Measurements from ENCODE around the gene CEP85L. TPM values are rescaled to one million over a fixed set of nuclear protein-coding genes. Genes with fewer than 3 reads are reported as not detected.

Gene CEP85L
- total and polyA plus RNA-seq, 10 of the 15 experiments (the other 5 are each of a cell fraction or from before 2014, with no cell fraction given), result 1.8 to 10.9 (median 7.1) TPM

DNA sequence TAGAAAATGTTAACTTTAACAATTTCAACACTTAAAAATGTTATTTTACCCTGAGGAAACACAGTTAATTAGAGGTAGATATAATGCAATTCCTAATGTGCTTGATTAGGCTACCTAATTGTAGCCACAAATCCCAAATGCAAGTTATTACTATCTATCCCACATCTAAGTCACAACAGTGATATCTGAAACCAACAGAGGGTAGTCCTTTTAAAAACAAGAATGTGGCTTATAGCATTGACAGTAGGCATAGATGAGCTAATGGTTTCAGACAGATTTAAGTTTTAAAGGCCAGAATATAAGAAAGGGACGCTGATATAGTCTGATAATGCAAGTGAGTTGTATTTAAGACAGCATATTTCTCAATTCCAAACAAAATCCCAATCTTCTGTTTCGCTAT lies 80.3 kb downstream of the CEP85L start:
- Histone ChIP-seq H3K27ac (ENCODE audit: control insufficient read depth, insufficient read depth) (no peak overlapping the region), H2AFZ (ENCODE audit: control insufficient read depth, low read depth, low read length) (no peak overlapping the region), H3K27me3 (replicated peaks in 1 of 2; ENCODE audit: control insufficient read depth in 2 of 2, insufficient read depth in 2 of 2, low read length in 1 of 2) (no peaks in the 10 kb centered on the region), H4K20me1 (ENCODE audit: control insufficient read depth, insufficient read depth) (no peaks in the 10 kb centered on the region), H3K4me1 (ENCODE audit: control insufficient read depth, insufficient read depth, low read length) (no peaks in the 10 kb centered on the region), H3K4me3 (no peak overlapping the region), H3K9me3 (replicated peaks; ENCODE audit: control insufficient read depth, insufficient read depth, low read length) (peaks cover 14% of the 10 kb centered on the region), H3K9ac (ENCODE audit: control insufficient read depth, insufficient read depth, low read length) (no peak overlapping the region), H3K36me3 (ENCODE audit: control insufficient read depth in 2 of 2, insufficient read depth in 2 of 2, low read length in 1 of 2) (peaks cover 0 to 4% of the 10 kb centered on the region in 2 experiments; a peak in 2 of 4 replicates), H3K79me2 (ENCODE audit: control insufficient read depth, insufficient read depth, low read length) (no peaks in the 10 kb centered on the region), H3K4me2 (ENCODE audit: control insufficient read depth, insufficient read depth) (no peak overlapping the region)
- BruUV-seq (replicated peaks), result no TSS peak
- ChIA-PET SMC1A (ENCODE audit: uncharacterized antibody, unreplicated experiment) (interaction anchor here (0.7 to 1.5 kb wide), 4 partner anchors 9 to 34 kb away, joined by 3 to 4 read pairs (median 4); no protein-coding TSS in a partner anchor), RAD21 (ENCODE audit: unreplicated experiment) (interaction anchor here (0.8 kb wide), 1 partner anchor 540 kb away, joined by 3 read pairs; no protein-coding TSS in a partner anchor), POLR2A (no interaction called here), CTCF (interaction anchor here (0.9 to 1.9 kb wide), 2 partner anchors 9 to 46 kb away, joined by 4 to 8 read pairs; no protein-coding TSS in a partner anchor)
- WGBS (ENCODE audit: insufficient coverage, insufficient replicate concordance, low lambda C conversion rate, missing lambda C conversion rate), result 98% methylated on average over 2 of the region's 2 CpGs
- intact Hi-C loops (cut with micrococcal nuclease; ENCODE audit: unreplicated experiment), result no loop called here
- FAIRE-seq, result peak; percentile 62
- in situ Hi-C loops (cut with MboI), result loop anchor here (10.0 kb wide), 1 partner anchor 204 kb away; no protein-coding TSS in a partner anchor
- no peak for DNase-seq (ENCODE audit: low read depth, low spot score)
- no peak for TF ChIP-seq EZH2 (IDR thresholded peaks at IDR 0.05; ENCODE audit: borderline replicate concordance, control insufficient read depth, low read depth, low read length)
- TF ChIP-seq ESRRA (IDR thresholded peaks at IDR 0.05; ENCODE audit: low read length), result no peak
- no peak for TF ChIP-seq TAF1 (IDR thresholded peaks at IDR 0.05; ENCODE audit: borderline replicate concordance, low read depth, low read length)
- TF ChIP-seq RUNX3 (IDR thresholded peaks at IDR 0.05; ENCODE audit: low read length), result peak; percentile 55; the same call in 1 of the 2 replicates
- TF ChIP-seq FOXM1 (IDR thresholded peaks at IDR 0.05; ENCODE audit: low read depth, low read length), result no peak
- no peak for TF ChIP-seq EED (IDR thresholded peaks at IDR 0.05; ENCODE audit: low read depth)
- TF ChIP-seq TCF7 (IDR thresholded peaks at IDR 0.05; ENCODE audit: borderline replicate concordance), result peak; percentile 23; the same call in 1 of the 2 replicates
- peak; percentile 53 for ATAC-seq

DNA sequence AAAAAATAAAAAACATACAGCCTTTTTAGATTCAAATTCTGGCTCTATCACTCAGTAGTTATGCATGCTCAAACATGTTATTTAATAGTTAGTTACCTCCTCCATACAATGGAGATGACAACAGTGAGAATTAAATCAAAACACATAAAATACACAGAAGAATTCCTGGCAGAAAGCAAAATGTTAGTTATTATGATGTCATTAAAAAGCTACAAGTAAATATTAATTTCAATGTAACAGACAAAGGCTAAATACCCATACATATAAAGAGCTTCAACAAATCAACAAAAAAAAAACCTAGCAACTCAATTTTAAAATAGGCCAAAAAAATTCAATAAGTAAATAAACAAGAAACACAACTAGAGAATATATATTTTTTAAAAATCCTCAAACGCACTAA lies 81.9 kb downstream of the CEP85L start:
- WGBS (ENCODE audit: insufficient coverage, insufficient replicate concordance, low lambda C conversion rate, missing lambda C conversion rate), result 100% methylated on average over 1 of the region's 1 CpG
- DNase-seq (ENCODE audit: low read depth, low spot score) (no peak), ATAC-seq (no peak), FAIRE-seq (no peak)
- Histone ChIP-seq H3K27me3 (replicated peaks in 1 of 2; ENCODE audit: control insufficient read depth in 2 of 2, insufficient read depth in 2 of 2, low read length in 1 of 2) (no peaks in the 10 kb centered on the region), H4K20me1 (ENCODE audit: control insufficient read depth, insufficient read depth) (no peaks in the 10 kb centered on the region), H3K9ac (ENCODE audit: control insufficient read depth, insufficient read depth, low read length) (no peak overlapping the region), H3K9me3 (replicated peaks; ENCODE audit: control insufficient read depth, insufficient read depth, low read length) (peaks cover 8% of the 10 kb centered on the region), H3K4me2 (ENCODE audit: control insufficient read depth, insufficient read depth) (no peak overlapping the region), H3K4me1 (ENCODE audit: control insufficient read depth, insufficient read depth, low read length) (peaks cover 2% of the 10 kb centered on the region; the same call in 1 of the 2 replicates), H3K79me2 (ENCODE audit: control insufficient read depth, insufficient read depth, low read length) (no peaks in the 10 kb centered on the region), H3K27ac (ENCODE audit: control insufficient read depth, insufficient read depth) (no peak overlapping the region), H3K36me3 (ENCODE audit: control insufficient read depth in 2 of 2, insufficient read depth in 2 of 2, low read length in 1 of 2) (peaks cover 0 to 4% of the 10 kb centered on the region in 2 experiments; a peak in 2 of 4 replicates), H2AFZ (ENCODE audit: control insufficient read depth, low read depth, low read length) (no peak overlapping the region), H3K4me3 (no peak overlapping the region)
- SMC1A ChIA-PET (ENCODE audit: uncharacterized antibody, unreplicated experiment), result no interaction called here
- CTCF ChIA-PET, result interaction anchor here (2.4 kb wide), 1 partner anchor 232 kb away, joined by 8 read pairs; no protein-coding TSS in a partner anchor
- POLR2A ChIA-PET, result no interaction called here
- intact Hi-C loops (cut with micrococcal nuclease; ENCODE audit: unreplicated experiment), result loop anchor here (10.0 kb wide), 1 partner anchor 325 kb away; the partner anchor contains the start of gene ASF1A
- in situ Hi-C loops (cut with MboI), result no loop called here
- TF ChIP-seq ATF7 (IDR thresholded peaks at IDR 0.05; ENCODE audit: low read depth) (0 out of 2 replicates have a peak, but pooled peaks have one; percentile 18), STAT3 (IDR thresholded peaks at IDR 0.05; ENCODE audit: low read depth, low read length) (no peak), REST (IDR thresholded peaks at IDR 0.05; ENCODE audit: low read depth, low read length) (no peak), ZNF207 (IDR thresholded peaks at IDR 0.05; ENCODE audit: borderline replicate concordance) (no peak)
- BruUV-seq (replicated peaks), result no TSS peak
- RAD21 ChIA-PET (ENCODE audit: unreplicated experiment), result no interaction called here

Data from GM12878 (cell line).